Endothelial cell of umbilical vein (primary cell): Measurements from ENCODE around the gene IGF2BP2.

Source experiments
- CTCF ChIP-seq, 2 donors: IDR thresholded peaks; 1 replicate in 1 of 2; 2 replicates in 1 of 2; pipeline ENCODE4 v1.5.1; 2011; ENCODE audit warnings: low read length in 2 of 2, mild to moderate bottlenecking in 2 of 2, moderate library complexity in 2 of 2, control low read depth in 1 of 2, inconsistent platforms in 1 of 2, low read depth in 1 of 2; ENCODE audit not compliant: insufficient read depth in 1 of 2; ENCODE audit errors: extremely low read depth in 1 of 2
- EZH2 ChIP-seq: IDR thresholded peaks from 2 replicates; pipeline ENCODE4 v1.6.1; 2012; ENCODE audit warnings: borderline replicate concordance, low read depth, mild to moderate bottlenecking, moderate library complexity, low read length, inconsistent platforms; ENCODE audit not compliant: severe bottlenecking
- FOS ChIP-seq: IDR thresholded peaks from 2 replicates; pipeline ENCODE4 v1.6.1; 2011; ENCODE audit warnings: mild to moderate bottlenecking, low read length, moderate library complexity, borderline replicate concordance; ENCODE audit not compliant: insufficient read depth
- GATA2 ChIP-seq: IDR thresholded peaks from 2 replicates; pipeline ENCODE4 v1.7.0; 2011; ENCODE audit warnings: low read depth, mild to moderate bottlenecking, moderate library complexity, mixed read lengths, low read length; ENCODE audit not compliant: insufficient read length, insufficient read depth
- MAX ChIP-seq: IDR thresholded peaks from 2 replicates; pipeline ENCODE4 v1.6.1; 2011; ENCODE audit not compliant: insufficient read depth, insufficient read length
- MYC ChIP-seq: IDR thresholded peaks from one replicate; pipeline ENCODE4 v1.6.1; 2011; ENCODE audit warnings: mild to moderate bottlenecking, low read depth, low read length
- POLR2A ChIP-seq: IDR thresholded peaks from 2 replicates; pipeline ENCODE4 v1.6.1; 2012; ENCODE audit warnings: low read depth, mild to moderate bottlenecking, control low read depth, low read length
- POLR2AphosphoS5 ChIP-seq: IDR thresholded peaks from 2 replicates; pipeline ENCODE4 v1.6.1; 2012; ENCODE audit warnings: low read depth, mild to moderate bottlenecking, control low read depth, low read length, moderate library complexity; ENCODE audit not compliant: insufficient read depth

GRCh38 chr3:185653949-185654757 is 170.7 kb downstream of the IGF2BP2 start:
- no peak for TF ChIP-seq CTCF (IDR thresholded peaks at IDR 0.05; ENCODE audit: extremely low read depth in 1 of 2, insufficient read depth in 1 of 2, low read depth in 1 of 2, low read length in 2 of 2)
- TF ChIP-seq MAX, result no peak
- no peak for TF ChIP-seq EZH2
- no peak for TF ChIP-seq POLR2AphosphoS5
- TF ChIP-seq POLR2A, result no peak
- TF ChIP-seq FOS, result no peak
- TF ChIP-seq MYC, result no peak
- TF ChIP-seq GATA2, result no peak
